Measurements from ENCODE around the gene ELOVL5.

The ELOVL5 gene

DNA sequence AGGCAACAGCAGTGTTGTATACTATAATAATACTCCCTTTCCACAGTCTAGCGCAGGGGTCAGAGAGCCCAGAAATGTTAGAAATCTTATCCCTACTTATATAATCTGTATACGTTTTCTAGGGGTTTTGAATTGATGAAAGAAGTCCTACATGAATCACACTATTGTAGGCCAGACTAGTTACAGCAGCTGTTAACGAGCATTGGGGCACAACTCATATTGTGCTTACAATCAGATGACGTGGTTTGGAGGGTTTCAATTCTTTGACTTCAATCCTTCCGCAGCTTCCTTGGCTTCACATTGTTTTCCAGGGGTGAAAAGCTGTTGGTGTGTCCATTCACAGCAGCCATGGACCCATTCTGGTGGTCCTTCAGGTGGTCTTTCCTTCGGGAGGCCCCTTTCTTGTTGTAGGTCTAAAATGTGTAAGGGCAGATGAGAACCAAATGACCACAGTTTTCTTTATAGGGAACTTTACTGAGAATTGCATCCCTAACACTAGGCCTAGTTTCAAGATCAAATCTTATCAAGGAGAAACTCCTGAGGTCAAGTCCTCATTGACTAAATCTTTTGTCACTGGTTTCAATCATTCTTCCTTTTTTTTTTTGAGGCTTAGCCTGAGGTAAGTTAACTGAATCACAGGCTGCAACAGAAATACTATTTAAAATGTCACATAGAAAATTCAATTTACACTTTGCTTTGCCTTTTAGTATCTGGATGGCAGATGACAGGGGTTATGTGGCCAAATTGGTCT is 79.7 kb downstream of the ELOVL5 start:
- no peak for DNase-seq

DNA sequence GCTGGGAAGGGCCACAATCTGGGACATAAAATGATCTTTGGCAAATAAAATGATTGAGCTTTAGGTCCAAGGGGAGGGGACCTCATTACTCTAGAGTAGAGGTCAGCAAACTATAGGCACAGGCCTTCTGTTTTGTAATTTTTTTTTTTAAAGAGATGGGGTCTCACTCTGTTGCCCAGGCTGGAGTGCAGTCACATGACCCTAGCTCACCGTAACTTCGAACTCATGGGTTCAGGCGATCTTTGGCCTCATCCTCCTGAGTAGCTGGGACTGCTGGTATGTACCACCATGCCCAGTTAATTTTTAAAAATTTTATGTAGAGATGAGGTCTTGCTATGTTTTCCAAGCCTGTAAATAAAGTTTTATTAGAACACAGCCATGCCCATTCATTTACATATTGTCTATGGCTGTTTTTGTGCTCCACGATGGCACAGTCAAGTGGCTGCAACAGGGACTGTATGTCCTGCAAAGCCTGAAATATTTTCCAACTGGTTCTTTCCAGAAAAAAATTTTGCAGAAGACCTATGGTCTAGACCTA is 82.1 kb downstream of the ELOVL5 start:
- no peak for DNase-seq

DNA sequence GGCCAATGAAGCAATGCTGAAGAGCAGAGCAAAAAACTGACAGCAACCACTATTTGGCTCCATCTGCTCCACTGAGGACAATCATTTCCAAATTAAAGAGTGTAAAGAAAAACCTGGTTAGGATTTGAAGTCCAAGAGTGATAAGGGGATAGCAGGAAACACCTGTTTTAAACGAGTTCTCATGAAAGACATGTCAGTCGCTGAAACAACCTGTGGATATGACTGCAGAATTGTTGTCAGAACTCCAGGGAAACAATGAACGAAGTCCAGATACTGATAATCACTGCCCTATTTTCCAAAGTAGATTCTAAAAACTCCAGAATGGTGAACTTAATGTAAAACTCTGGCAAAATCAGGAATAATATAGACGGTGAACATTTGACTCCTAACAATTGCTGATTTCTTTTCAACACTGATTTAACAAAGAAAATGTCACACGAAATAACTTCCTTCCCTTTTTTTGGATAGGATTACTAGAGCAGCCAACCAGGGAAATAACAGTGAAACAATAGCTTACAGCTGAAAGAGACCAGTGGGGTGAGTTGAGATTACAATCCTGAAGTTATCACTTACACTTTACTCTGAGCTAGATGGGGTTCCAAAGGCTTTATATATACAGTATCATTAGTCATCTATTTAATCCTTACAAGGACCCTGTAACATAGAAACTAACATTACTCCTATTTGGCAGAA is 83.7 kb downstream of the ELOVL5 start:
- DNase-seq = no peak

DNA sequence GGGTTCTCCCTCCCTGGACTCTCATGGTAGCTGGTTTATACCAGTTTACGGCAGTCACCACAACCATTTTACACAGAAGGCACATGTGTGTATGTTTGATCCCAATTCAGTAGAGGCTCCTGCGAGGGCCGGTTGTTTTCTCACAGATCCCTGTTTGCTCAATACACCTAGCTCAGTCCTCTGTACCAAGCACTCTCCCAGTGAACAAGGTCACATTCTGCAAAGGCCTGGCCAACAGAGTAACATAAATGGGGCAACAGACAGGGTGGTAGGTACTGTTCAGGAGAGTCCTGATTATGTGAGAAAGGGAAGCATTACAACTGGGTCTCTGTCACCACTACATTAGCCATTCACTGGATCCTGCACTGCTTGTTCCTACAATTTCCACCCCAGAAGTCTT is 84.4 kb downstream of the ELOVL5 start:
- DNase-seq = no peak

DNA sequence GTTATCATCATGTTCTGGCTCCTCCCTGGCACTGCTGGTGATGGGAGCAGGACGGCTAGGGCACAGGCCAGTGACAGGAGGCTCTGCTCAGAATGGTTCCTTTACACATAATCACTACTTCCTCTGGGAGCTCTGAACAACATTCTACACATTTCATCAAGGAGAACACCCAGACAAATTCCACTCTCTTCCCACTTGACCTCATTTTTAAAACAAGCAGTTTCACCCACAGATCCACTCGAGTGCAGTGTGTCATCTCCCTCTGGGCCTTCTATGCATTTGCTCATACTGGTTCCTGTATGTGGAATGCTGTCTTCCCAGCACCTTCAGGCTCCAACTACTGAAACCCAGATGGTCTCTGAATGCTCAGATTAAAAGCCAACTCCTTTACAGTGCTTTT is 84.8 kb downstream of the ELOVL5 start:
- DNase-seq = no peak

DNA sequence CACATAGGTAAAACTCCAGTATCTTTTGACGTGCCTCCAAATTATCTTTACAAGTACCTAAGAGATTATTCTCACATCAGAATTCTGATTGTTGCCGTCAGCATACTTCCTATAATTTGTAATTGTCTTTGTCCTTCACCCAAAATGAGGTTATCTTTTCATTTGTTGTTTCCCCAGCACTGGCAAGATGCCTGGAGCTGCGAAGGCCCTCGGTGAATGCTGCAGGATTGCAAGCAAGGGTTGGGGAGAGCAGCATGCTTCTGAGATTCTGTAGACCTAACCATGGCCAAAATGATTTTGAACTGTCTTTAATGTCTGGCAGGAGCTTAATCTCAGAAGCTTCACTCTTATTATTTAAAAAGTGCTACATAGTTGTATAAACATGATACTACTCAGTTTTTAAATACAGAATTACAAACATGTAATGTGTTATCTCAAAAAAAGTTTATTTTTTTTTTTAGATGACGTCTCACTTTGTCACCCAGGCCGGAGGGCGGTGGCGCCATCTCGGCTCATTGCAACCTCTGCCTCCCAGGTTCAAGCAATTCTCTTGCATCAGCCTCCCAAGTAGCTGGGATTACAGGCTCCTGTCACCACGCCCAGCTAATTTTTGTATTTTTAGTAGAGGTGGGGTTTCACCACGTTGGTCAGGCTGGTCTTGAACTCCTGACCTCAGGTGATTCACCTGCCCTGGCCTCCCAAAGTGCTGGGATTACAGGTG is 88.7 kb downstream of the ELOVL5 start:
- no peak for DNase-seq

DNA sequence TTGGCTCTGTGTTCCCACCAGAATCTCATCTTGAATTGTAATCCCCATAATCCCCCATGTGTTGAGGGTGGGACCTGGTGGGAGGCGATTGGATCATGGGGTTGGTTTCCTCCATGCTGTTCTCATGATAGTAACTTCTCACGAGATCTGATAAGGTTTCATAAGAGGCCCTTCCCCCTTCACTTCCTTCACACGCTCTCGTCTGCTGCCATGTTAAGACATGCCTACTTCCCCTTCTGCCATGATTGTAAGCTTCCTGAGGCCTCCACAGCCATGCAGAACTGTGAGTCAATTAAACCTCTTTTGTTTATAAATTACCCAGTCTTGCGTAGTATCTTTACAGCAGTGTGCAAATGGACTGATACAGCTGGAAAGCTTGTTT is 90.0 kb downstream of the ELOVL5 start:
- DNase-seq = no peak

DNA sequence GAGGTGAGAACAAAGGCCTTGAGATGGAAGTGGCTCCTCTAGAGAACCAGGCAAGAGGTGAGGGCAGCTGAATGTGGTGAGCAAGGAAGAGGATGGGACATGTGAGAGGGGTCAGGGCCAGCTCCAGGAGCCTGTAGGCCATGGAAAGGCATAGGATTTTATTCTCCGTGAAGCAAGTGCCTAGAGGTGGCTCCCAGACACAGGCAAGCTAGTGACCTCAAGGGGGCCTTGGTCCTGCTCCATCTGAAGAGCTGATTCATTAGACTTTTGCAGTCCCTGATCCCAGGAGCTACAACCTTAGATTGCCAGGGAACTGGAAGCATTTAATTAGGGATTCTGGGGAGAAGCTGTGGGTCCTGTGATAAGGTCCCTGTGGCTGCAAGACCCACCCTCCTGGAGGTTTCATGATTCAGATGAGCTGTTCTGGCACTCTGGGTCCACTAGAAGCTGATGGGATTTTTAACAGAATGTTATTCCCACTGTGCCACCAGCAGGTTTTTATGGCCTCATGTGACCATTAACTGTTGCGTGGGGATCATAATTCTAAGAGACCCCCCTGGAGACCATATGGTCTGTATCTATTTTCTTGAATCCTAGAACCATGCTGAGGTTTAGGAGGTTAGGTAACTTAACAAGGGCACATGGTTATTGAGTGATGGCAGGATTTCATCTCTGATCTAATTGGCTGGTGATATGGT is 90.5 kb downstream of the ELOVL5 start:
- DNase-seq = no peak

DNA sequence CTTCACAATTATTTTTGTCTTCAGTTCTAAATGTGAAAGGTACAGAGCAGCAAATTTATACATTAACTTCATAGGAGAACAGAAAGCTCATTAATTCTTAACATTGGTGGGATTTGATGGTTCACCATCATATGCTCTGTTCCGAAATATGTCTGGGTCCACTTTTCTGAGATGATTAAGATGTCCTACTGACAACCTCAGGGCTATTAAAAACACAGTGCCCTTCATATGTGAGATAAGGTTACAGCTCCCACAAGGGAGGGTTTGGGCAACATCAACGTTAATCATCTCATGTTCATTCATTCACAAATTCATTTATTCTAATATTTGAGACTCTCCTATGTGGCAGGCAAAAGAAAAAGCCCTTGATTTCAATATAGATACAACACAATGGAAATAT is 91.2 kb downstream of the ELOVL5 start:
- DNase-seq = no peak

DNA sequence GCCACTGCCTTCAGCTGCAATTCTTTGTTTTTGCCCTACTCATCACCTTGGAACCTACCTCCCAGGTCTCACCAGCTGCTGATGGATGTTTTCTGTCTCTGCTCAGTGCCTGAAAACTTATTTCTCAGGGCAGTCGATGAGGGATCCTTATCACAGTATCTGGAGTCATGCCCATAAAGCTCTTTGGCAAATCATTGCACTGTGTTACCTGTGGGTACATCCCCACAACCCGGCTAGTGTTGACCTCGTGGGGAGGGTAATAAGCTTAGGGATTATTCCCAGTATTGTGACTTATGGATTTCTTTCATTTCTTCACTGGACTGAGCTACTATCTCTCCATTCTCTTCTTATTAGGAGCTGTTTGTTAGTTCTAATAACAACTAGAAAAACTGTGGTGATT is 91.7 kb downstream of the ELOVL5 start:
- no peak for DNase-seq

DNA sequence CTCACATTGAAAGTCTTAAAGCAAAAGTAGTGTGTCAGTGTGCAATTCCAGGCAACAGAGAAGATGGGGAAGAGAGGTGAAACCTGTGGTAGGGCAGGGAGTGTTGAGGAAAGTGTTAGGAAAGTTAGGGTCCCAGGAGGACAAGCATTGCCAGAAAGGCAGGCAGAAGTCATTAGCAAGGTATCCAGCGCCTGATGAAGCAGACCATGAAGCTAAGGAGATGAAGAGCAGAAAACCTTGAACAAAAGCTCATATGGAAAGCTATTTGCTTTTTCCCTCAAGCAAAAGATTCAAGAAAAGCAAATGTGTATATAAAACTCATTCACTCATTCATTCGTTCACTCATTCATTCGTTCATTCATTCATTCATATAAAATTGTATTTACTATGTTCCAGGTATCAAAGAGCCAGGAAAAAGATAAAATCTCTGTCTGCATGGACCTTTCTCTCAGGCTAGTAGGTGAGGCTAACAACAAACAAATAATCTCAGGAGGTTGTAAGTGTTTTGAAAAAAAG is 96.5 kb downstream of the ELOVL5 start:
- DNase-seq = no peak

DNA sequence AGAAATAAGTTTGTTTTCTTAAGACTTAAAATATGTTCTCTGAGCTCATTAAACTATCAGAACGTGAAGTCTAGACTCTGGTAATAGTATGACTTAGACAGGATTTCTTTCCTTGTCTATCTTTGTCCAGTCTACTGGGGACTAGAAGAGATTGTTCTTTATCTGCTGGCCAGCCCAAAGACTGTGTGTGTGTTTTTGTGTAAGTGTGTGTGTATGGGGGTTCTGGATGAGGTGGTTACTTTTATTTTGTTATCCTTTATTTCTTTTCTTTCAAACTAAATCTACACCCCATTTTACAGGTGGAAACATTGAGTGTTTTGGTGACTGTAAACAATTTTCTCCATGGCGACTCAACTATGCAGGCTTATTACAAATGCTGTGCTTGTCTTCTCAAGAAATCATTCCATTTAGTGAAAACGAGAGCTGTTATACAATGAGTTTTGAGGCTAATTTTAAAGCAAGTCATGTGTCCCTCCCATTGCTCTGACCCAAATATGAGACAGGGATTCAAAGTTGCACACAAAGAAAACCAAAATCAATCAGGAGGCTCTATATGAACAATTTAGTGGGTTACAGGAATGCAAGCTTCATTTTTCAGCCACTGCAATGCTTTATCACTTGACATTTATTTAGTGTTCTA is 97.6 kb downstream of the ELOVL5 start:
- no peak for DNase-seq

DNA sequence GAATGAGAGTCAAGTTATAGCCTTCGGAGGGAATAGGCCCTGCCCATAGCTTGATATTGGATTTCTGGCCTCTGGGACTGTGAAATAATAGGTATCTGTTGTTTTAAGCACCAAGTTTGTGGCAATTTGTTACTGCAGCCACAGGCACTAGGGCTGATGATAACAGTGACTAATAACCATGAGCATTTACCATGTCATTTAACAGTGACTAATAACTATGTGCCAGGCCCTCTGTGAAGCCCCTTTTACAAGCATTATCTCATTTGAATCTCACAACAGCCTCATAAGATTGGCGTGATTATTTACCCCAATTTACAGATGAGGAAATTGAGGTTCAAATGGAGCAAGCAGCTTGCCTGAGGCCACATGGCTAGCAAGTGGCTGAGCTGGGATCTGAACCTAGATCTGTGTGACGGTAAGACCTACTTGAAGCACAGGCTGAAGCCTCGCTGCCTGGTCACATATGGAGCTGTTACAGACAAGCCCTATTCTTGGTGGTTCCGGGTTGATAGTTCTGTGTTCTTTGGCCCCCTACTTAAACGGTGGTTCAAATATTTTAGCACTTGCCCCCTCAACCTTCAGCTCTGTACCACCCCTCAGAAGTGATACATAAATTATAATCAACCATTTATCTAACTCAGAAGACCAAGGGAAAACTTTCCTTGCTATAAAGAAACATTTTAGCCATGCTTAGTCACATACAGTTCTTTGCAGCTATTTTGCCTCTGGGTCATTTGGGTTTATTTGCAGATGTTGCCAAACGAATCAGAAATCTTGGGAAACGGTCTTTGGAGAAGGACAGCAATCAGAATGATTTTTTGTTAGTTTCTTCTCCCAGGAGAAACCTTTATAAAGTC is 98.3 kb downstream of the ELOVL5 start:
- no peak for DNase-seq

DNA sequence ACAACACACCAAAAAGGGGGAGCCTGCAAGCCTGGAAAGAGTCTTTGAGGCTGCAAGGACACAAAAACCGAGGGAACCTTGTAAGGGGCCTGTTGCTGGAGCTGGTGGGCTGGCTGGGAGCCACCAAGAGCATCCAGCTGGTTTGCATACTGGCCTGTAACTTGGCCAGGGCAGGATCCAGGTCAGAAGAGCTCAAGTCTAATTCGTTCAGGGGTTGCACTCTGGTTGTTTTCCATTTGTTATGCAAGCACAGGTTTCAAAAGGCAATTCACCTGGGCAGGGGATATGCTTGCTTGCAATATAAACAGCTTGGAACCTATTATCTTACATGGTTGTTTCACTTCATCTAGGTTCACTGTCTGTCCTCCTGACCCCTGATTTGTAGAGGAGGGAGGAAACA is 101.8 kb downstream of the ELOVL5 start:
- DNase-seq = no peak

DNA sequence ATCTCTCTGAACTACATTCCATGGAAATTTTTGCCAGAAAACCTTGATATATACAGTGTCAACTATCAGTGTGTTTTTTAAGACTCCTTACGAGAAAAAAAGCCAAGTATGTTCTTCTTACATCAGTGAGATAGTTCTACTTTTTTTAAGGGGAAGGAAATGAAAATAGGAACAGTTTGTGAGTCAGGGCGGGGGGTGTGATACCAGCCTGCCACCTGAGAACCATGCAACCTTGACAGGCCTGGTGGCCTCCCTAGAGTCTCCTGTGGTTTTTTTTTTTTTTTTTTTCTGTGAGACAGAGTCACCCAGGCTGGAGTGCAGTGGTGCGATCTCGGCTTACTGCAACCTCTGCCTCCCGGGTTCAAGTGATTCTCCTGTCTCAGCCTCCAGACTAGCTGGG is 103.8 kb downstream of the ELOVL5 start:
- DNase-seq = no peak

DNA sequence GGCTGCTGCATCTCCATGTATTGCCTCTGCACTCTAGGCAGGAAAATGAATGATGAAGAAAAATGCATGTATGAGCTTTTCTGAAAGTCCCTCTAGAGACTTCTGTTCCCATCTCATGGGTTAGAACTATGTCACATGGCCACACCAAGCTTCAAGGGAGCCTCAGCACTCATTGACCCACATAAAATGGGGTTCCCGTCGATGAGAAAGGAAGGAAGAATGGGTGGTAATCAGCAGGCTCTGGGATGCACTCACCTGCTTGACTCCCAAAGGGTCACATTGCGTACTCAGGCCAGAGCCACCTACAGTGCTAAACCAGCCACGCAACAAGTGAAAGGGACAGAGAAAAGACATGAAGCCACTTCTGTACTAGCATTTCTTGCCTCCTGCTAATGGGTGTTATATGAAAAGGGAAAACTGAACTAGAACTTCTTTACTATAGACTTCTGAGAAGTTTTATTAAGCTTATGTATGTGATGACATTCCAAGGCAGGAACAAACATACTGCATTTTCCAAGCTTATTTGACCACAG is 104.3 kb downstream of the ELOVL5 start:
- no peak for DNase-seq

DNA sequence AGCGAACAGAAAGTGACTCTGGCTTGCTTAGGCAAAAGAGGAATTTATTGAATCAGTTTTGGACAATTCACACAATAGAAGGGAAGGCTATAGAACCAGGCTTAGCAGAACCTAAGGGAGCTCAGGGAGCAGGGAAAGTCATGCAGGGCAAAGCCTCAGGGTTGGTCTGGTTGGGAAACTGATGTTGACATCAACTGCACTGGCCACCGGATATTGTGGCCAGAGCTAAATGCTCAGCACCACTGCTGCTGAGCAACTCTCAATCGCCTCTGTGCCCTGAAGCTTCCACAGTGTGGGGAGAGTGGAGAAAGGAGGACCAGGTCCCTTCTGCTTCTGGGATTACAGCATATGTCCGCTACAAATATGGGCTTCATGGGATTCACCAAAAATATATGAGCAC is 106.8 kb downstream of the ELOVL5 start:
- DNase-seq = no peak

DNA sequence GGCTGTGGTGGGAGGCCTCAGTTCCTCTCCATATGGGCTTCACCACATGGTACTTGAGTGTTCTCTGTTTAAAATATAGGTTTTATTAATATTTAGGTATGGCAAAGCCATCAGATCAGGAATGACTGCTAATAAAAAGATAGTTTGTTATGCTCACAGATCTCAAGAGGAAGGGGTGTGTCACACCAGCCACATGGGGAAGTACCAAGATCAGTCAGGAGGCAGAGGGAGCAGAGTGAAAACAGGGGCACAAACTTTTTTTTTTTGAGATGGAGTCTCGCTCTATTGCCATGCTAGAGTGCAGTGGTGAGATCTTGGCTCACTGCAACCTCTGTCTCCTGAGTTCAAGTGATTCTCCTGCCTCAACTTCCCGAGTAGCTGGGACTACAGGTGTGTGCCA is 108.0 kb downstream of the ELOVL5 start:
- no peak for DNase-seq

DNA sequence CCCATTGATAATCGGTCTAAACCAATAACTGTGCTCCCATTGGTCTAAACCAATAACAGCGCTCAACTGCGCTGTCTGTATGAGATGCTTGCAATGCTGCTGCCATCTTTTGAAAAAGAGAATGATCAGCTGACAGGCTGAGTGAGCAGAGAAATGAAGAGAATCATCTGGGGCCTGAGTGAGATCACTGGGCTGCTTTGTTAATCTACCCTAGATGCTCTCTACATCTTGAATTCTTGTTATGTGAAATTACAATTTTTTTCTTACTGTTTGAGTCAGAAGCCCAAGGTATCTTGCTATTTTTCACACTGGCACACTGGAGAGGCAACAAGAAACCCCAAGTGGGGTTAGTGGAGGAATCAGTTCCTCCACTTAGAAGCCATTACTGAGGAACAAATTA is 108.6 kb downstream of the ELOVL5 start:
- DNase-seq = no peak

DNA sequence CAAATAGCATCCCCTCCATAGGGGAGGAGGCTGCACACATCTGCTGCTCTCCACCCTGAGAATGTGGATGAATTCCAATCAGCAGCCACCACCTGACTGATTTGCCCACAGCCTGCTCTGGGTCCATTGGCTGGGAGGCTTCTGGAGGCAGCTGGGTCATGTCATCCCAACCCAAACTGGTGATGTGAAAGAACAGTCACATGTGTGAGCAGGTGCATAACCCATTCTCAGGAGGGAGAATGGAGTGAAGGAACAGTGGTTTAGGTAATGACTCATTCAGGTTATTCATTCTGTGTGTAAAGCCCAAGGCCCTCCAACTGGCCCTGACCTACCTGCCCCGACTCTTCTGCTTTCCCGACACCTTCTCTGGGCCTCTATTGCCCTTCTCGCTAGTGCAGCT is 109.2 kb downstream of the ELOVL5 start:
- DNase-seq = no peak

DNA sequence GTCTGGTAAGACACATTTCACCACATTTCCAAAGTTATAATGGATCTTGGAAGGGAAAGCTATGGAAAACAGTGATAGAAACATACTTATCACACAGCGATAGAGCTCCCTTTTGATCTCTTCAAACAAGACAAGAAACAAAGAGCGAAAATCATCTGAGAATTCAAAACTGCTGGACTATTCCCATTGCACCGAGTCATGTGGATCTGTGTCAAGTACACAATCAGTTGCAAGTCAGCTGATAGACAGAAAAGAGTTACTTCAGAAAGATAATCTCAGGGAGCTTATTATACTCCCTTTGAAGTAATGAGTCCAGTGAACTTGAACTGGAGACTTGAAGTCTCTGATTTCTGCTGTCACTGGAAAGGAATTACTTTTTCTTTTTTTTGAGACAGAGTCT is 110.4 kb downstream of the ELOVL5 start:
- no peak for DNase-seq

All from NCI-H2107 (cell line).